H9 (cell line): Measurements from ENCODE around the gene FCER1G. TPM values are rescaled to one million over a fixed set of nuclear protein-coding genes. Genes with fewer than 3 reads are reported as not detected.

ENCODE experiments used
- DNase-seq: peaks from one replicate; pipeline ENCODE4 v3.0.0-alpha.2; 2017
- H2AFZ ChIP-seq: one replicate; pipeline ENCODE4 v1.6.1; 2013; ENCODE audit warnings: mild to moderate bottlenecking, low read length, control low read depth, moderate library complexity
- H2AK5ac ChIP-seq: 2 replicates; pipeline ENCODE4 v1.6.1; 2013; ENCODE audit warnings: low read length, control low read depth, mixed read lengths; ENCODE audit not compliant: insufficient read length
- H2BK120ac ChIP-seq: one replicate; pipeline ENCODE4 v1.6.1; 2013; ENCODE audit warnings: low read depth, mild to moderate bottlenecking, low read length, control low read depth, inconsistent platforms; ENCODE audit not compliant: poor library complexity, severe bottlenecking
- H2BK12ac ChIP-seq: 2 replicates; pipeline ENCODE4 v1.6.1; 2013; ENCODE audit warnings: low read length, control low read depth, mixed read lengths, low read depth; ENCODE audit not compliant: insufficient read length
- H2BK15ac ChIP-seq: 2 replicates; pipeline ENCODE4 v1.6.1; 2013; ENCODE audit warnings: low read depth, low read length, control low read depth
- H2BK20ac ChIP-seq: one replicate; pipeline ENCODE4 v1.6.1; 2013; ENCODE audit warnings: low read depth, mild to moderate bottlenecking, low read length, control low read depth, inconsistent platforms; ENCODE audit not compliant: poor library complexity, severe bottlenecking
- H2BK5ac ChIP-seq: 2 replicates; pipeline ENCODE4 v1.6.1; 2013; ENCODE audit warnings: low read length, control low read depth, mixed read lengths; ENCODE audit not compliant: insufficient read length
- H3K14ac ChIP-seq: 2 replicates; pipeline ENCODE4 v1.6.1; 2013; ENCODE audit warnings: low read length, control low read depth; ENCODE audit not compliant: insufficient read depth
- H3K18ac ChIP-seq: 2 replicates; pipeline ENCODE4 v1.6.1; 2013; ENCODE audit warnings: low read depth, mild to moderate bottlenecking, mixed read lengths, low read length, control low read depth; ENCODE audit not compliant: insufficient read length
- H3K23ac ChIP-seq: 2 replicates; pipeline ENCODE4 v1.6.1; 2013; ENCODE audit warnings: low read length, control low read depth, mixed read lengths, low read depth; ENCODE audit not compliant: insufficient read length
- H3K23me2 ChIP-seq: 2 replicates; pipeline ENCODE4 v1.6.1; 2013; ENCODE audit warnings: low read depth, mild to moderate bottlenecking, mixed read lengths, low read length, control low read depth; ENCODE audit not compliant: insufficient read length, poor library complexity, severe bottlenecking
- H3K27ac ChIP-seq: 2 replicates; pipeline ENCODE4 v1.5.1; 2013; ENCODE audit warnings: low read length, control low read depth, mixed read lengths, low read depth; ENCODE audit not compliant: insufficient read length
- H3K27me3 ChIP-seq: 2 replicates; pipeline ENCODE4 v1.6.1; 2013; ENCODE audit warnings: low read length, control low read depth, inconsistent platforms; ENCODE audit not compliant: insufficient read depth
- H3K4ac ChIP-seq: 2 replicates; pipeline ENCODE4 v1.6.1; 2013; ENCODE audit warnings: low read depth, mild to moderate bottlenecking, control low read depth, inconsistent platforms, low read length, moderate library complexity
- H3K4me1 ChIP-seq: 2 replicates; pipeline ENCODE4 v1.6.1; 2013; ENCODE audit warnings: low read length, control low read depth, inconsistent platforms; ENCODE audit not compliant: insufficient read depth
- H3K4me2 ChIP-seq: 2 replicates; pipeline ENCODE4 v1.6.1; 2013; ENCODE audit warnings: low read length, control low read depth, mixed read lengths; ENCODE audit not compliant: insufficient read length, insufficient read depth
- H3K56ac ChIP-seq: 2 replicates; pipeline ENCODE4 v1.6.1; 2013; ENCODE audit warnings: low read depth, mild to moderate bottlenecking, mixed read lengths, low read length, control low read depth; ENCODE audit not compliant: insufficient read length
- H3K79me1 ChIP-seq: 2 replicates; pipeline ENCODE4 v1.6.1; 2013; ENCODE audit warnings: low read depth, mild to moderate bottlenecking, moderate library complexity, low read length, control low read depth, inconsistent platforms; ENCODE audit not compliant: insufficient read depth, poor library complexity, severe bottlenecking
- H3K79me2 ChIP-seq: 2 replicates; pipeline ENCODE4 v1.6.1; 2013; ENCODE audit warnings: low read length, control low read depth, inconsistent platforms; ENCODE audit not compliant: insufficient read depth
- H3K9ac ChIP-seq: 2 replicates; pipeline ENCODE4 v1.6.1; 2013; ENCODE audit warnings: low read length, control low read depth, mixed read lengths; ENCODE audit not compliant: insufficient read length; ENCODE audit errors: extremely low read depth
- H3K9me3 ChIP-seq: one replicate; pipeline ENCODE4 v1.6.1; 2013; ENCODE audit warnings: low read depth, low read length, inconsistent platforms; ENCODE audit not compliant: control insufficient read depth
- H3T11ph ChIP-seq: one replicate; pipeline ENCODE4 v1.6.1; 2013; ENCODE audit warnings: mild to moderate bottlenecking, low read length, control low read depth, inconsistent platforms
- H4K20me1 ChIP-seq: one replicate; pipeline ENCODE4 v1.6.1; 2013; ENCODE audit not compliant: control insufficient read depth, insufficient read length, insufficient read depth
- H4K5ac ChIP-seq: 2 replicates; pipeline ENCODE4 v1.6.1; 2013; ENCODE audit warnings: low read depth, mild to moderate bottlenecking, mixed read lengths, low read length, control low read depth; ENCODE audit not compliant: insufficient read length
- H4K8ac ChIP-seq: replicated peaks from 2 replicates; pipeline ENCODE4 v1.6.1; 2013; ENCODE audit warnings: low read length, control low read depth, mixed read lengths, low read depth; ENCODE audit not compliant: insufficient read length
- H4K91ac ChIP-seq: 2 replicates; pipeline ENCODE4 v1.6.1; 2013; ENCODE audit warnings: low read depth, mild to moderate bottlenecking, moderate library complexity, mixed read lengths, low read length, control low read depth; ENCODE audit not compliant: insufficient read length
- H3K27ac Mint-ChIP-seq, 3 experiments: 2 replicates in 2 of 3; 3 replicates in 1 of 3; pipeline ENCODE4 v1.8.0; 2020 to 2021; ENCODE audit warnings: mixed read lengths in 3 of 3, mild to moderate bottlenecking in 1 of 3, moderate library complexity in 1 of 3
- H3K27me3 Mint-ChIP-seq: 2 replicates; pipeline ENCODE4 v1.8.0; 2021; ENCODE audit warnings: low read depth, mild to moderate bottlenecking, moderate library complexity, mixed read lengths
- H3K36me3 Mint-ChIP-seq, 3 experiments: 2 replicates in 2 of 3; 3 replicates in 1 of 3; pipeline ENCODE4 v1.8.0; 2020 to 2021; ENCODE audit warnings: low read depth in 3 of 3, mixed read lengths in 3 of 3; ENCODE audit not compliant: insufficient read depth in 1 of 3
- H3K4me1 Mint-ChIP-seq, 2 experiments: 2 replicates each; pipeline ENCODE4 v1.8.0; 2020; ENCODE audit warnings: mixed read lengths in 2 of 2
- H3K4me3 Mint-ChIP-seq, 2 experiments: 2 replicates in 1 of 2; 3 replicates in 1 of 2; pipeline ENCODE4 v1.8.0; 2020 to 2021; ENCODE audit warnings: mild to moderate bottlenecking in 2 of 2, mixed read lengths in 2 of 2, moderate library complexity in 1 of 2
- H3K9me3 Mint-ChIP-seq, 2 experiments: 2 replicates in 1 of 2; 3 replicates in 1 of 2; pipeline ENCODE4 v1.8.0; 2020; ENCODE audit warnings: mild to moderate bottlenecking in 2 of 2, mixed read lengths in 2 of 2, moderate library complexity in 1 of 2
- CTCF ChIP-seq: fragments of 200-600 bp; sonication (generic); conservative IDR thresholded peaks from 3 replicates; pipeline ENCODE4 v1.8.0; 2021; ENCODE audit warnings: antibody characterized with exemption, mild to moderate bottlenecking
- WGBS: extraction: QIAGEN DNeasy Blood & Tissue Kit; methylation state at CpG from one replicate; pipeline ENCODE4 v1.1.7; 2013; ENCODE audit warnings: missing lambda C conversion rate, low lambda C conversion rate, mixed read lengths; ENCODE audit not compliant: insufficient read length; ENCODE audit errors: extremely low coverage; 5-methylcytosine and 5-hydroxymethylcytosine counted together
- total RNA-seq: library from RNA; stranded (reverse); gene quantifications from 2 replicates; pipeline ENCODE4 v1.2.1, GENCODE V29; 2021

Gene FCER1G
- total RNA-seq, 1 experiment from 2014 or later, result 0.90 TPM

- Mint-ChIP-seq H3K4me3 (no peak overlapping the region), H3K4me1 (peaks cover 4 to 10% of the 10 kb centered on the region in 2 experiments; a peak in 3 of 4 replicates), H3K27ac (no peak overlapping the region; a peak in 1 of 7 replicates), H3K9me3 (no peaks in the 10 kb centered on the region), H3K27me3 (peaks cover 2% of the 10 kb centered on the region; the same call in 1 of the 2 replicates), H3K36me3 (no peaks in the 10 kb centered on the region; a peak in 1 of 7 replicates)
- H2BK120ac ChIP-seq, result no peak overlapping the region
- H3K4me2 ChIP-seq, result no peak overlapping the region
- H2AFZ ChIP-seq, result no peak overlapping the region
- no peak overlapping the region for H4K8ac ChIP-seq
- H3K9me3 ChIP-seq, result no peaks in the 10 kb centered on the region
- H3K4ac ChIP-seq, result no peak overlapping the region
- no peak overlapping the region for H4K91ac ChIP-seq
- no peak overlapping the region for H3K23ac ChIP-seq
- no peak overlapping the region for H2BK5ac ChIP-seq
- DNase-seq, result no peak
- peaks cover 3% of the 10 kb centered on the region for H4K20me1 ChIP-seq
- H3K4me1 ChIP-seq, result no peaks in the 10 kb centered on the region
- no peak overlapping the region for H3K56ac ChIP-seq
- no peaks in the 10 kb centered on the region for H3K79me2 ChIP-seq
- H3K14ac ChIP-seq, result no peak overlapping the region
- no peaks in the 10 kb centered on the region for H3K79me1 ChIP-seq
- WGBS, result no CpG with 5 or more reads among the region's 2 CpGs
- H3K27me3 ChIP-seq, result no peaks in the 10 kb centered on the region
- H3T11ph ChIP-seq, result no peak overlapping the region
- H2BK20ac ChIP-seq, result no peak overlapping the region
- no peaks in the 10 kb centered on the region for H3K23me2 ChIP-seq
- H2AK5ac ChIP-seq, result no peak overlapping the region
- no peak overlapping the region for H2BK15ac ChIP-seq
- no peak overlapping the region for H2BK12ac ChIP-seq
- no peak overlapping the region for H4K5ac ChIP-seq
- TF ChIP-seq CTCF, result no peak
- H3K27ac ChIP-seq, result no peak overlapping the region
- no peak overlapping the region for H3K9ac ChIP-seq
- H3K18ac ChIP-seq, result no peak overlapping the region
Measured at GRCh38 chr1:161185732-161186311, 29.3 kb upstream of the FCER1G start.
